HG03066 (cell line): ENCODE measurements around the gene DYNC2LI1.

Experiments
- ATAC-seq: cut with Tn5 transposase; IDR thresholded peaks from one replicate; pipeline ENCODE4 v1.9.1; 2021; ENCODE audit warnings: low read depth; ENCODE audit not compliant: unreplicated experiment

DYNC2LI1 gene

DNA sequence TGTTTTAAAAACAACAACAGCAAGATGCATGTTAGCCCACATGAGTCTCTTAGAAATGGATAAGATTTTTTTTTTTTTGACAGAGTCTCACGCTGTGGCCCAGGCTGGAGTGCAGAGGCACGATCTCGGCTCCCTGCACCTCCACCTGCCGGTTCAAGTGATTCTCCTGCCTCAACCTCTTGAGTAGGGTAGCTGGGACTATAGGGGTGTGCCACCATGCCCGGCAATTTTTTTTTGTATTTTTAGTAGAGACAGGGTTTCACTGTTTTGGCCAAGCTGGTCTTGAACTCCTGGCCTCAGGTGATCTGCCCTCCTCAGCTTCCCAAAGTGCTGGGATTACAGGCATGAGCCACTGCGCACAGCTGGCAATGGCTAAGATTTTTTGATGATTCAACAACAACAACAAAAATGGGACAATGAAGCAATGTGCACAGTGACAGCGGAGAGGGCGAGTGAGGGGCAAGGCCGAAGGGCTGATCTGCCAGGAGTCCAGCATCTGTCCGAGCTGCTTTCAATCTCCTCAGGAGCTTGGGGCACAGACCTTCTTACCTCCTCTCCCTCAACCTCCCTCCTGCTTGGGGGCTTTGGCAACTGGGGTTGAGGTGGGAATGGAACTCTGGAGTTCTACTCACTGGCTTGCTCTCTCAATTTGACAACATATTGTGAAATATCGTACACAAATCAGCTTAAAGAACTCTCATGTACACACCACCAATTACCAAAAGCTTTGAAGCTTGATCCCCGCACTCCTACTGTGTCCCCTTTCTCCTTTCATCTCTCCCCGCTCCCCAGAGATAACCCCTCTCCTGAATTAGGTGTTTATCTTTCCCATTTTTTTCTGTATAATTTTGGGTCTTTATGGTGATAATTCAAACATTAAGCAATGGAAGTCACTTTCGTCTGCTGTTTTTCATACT lies 68.4 kb downstream of the DYNC2LI1 start:
- ATAC-seq, result no peak

DNA sequence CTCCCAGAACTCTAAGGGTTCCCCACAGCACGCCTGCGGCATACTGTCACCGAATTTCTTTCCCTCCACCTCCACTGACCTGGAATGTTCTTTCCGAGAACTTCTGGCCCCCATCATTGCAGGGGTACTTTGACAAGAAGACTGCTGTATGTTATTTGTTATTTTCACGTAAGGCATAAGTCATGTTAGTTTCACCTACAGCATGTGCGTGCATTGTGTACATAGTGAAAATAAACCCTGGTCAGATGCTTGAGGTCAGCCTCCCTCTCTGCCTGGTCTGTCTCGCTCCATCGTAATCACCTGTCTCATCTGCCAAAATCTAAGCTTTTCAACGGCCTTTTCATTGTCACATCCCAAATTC lies 69.0 kb downstream of the DYNC2LI1 start:
- no peak for ATAC-seq

- ATAC-seq, result no peak
Measured at GRCh38 chr2:43845181-43845580, 71.3 kb downstream of the DYNC2LI1 start.

GRCh38 chr2:43846140-43846793 lies 72.4 kb downstream of the DYNC2LI1 start:
- no peak for ATAC-seq

- no peak for ATAC-seq
Measured at GRCh38 chr2:43848214-43848613, 74.4 kb downstream of the DYNC2LI1 start.

DNA sequence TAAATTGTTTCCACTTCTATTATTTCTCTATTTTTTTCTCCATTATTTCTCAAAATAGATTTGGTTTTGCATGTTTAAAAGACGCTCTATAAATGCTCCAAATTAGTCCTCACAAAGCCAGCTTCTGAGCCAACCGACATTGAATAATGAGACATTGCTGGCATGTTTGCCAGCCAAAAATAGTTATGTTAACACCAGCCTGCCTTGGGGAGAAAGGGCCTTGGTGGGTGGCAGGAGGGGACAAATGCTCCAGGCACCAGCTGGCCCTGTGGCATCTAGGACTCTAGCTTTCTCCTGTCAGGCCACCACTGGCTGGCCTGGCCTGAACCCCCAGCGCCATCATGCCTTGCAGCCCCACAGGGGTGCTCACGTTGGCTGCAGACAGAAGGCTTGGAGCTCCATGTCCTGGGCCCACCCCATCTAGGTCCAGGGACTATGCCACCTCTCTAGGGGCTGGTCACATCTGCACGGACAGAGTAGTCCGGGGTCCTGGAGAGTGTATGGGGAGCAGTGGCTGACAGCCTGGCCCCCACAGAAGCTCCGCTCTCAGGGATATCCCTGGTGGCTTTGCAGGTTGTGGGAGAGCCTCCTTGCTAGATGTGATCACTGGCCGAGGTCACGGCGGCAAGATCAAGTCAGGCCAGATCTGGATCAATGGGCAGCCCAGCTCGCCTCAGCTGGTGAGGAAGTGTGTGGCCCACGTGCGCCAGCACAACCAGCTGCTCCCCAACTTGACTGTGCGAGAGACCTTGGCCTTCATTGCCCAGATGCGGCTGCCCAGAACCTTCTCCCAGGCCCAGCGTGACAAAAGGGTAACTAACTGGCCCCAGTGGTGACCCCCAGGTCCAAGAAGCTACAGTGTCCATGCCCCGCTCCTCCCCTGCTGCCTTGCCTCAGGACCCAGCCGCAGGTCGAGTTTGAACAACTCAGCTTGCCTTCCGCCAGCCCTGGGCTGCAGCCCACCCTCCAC lies 77.5 kb downstream of the DYNC2LI1 start:
- no peak for ATAC-seq

- no peak for ATAC-seq
Measured at GRCh38 chr2:43852196-43852730, 78.4 kb downstream of the DYNC2LI1 start.

- no peak for ATAC-seq
Measured at GRCh38 chr2:43853141-43854081, 79.6 kb downstream of the DYNC2LI1 start.

- ATAC-seq, result no peak
Measured at GRCh38 chr2:43854671-43855070, 80.8 kb downstream of the DYNC2LI1 start.

DNA sequence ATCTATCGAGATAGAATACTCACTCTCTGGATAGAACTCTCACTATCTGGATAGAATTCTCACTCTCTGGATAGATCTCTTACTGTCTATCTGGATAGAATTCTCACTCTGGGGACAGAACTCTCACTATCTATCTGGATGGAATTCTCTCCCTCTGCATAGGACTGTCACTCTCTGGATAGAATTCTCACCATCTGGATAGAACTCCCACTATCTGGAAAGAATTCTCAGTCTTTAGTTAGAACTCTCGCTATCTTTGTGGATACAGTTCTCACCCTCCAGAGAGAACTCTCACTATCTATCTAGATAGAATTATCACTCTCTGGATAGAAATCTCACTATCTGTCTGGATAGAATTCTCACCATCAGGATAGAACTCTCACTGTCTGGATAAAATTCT lies 81.5 kb downstream of the DYNC2LI1 start:
- ATAC-seq, result no peak
